ENCODE data around the gene NTNG2. TPM values are rescaled to one million over a fixed set of nuclear protein-coding genes. Genes with fewer than 3 reads are reported as not detected.
A peak's percentile ranks its signal among the peaks of the same experiment; 100 is the strongest.

NTNG2 gene
- total and polyA plus RNA-seq, 2 of the 13 experiments (the other 11 are each of a cell fraction or from before 2014, with no cell fraction given): 0.02 to 0.36 TPM

DNA sequence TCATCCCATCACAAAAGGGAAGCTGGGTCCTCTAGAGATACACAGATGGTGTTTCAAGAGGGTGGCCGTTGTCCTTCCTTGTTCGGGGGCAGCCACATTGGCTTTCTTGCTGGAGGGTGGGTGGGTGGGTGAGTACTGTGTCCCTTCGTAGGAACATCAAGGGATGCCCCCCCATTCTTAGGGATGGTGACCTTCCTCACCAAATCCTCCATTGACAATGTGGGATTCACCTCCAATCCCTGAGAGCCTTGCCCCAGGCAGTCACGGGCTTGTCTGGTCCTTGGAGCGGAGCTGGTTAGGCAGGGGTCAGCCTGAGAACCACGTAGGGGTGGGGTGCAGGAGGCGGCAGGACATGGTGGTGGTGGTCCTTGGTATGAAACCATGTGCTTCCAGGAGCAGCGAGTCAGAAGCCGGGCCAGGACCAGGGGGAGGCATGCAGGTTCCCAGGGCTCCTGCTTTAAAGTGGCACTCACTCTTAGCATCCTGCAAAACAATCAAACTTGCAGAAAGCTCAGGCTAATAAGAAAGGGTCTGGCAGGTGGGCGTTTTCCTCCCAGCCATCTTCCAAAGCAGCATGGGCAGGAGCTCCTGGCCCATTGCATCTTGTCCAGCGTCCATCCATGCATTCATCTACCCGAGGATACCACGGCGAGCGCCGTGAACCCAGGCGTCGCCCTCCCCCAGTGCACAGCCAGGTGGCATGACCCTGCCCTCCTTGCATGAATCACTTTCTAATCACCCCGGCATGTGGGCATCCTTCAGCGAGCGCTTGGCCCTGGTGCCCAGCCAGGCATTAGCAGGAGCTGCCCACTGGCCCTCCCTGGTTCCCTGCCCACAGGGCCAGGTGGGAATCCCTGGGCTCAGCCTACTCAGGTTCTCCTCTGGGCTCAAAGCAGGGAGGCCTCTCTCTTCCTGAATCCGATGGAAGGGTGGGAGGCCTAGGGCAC is 76.4 kb downstream of the NTNG2 start (continued):
- TF ChIP-seq, protein P1, sequence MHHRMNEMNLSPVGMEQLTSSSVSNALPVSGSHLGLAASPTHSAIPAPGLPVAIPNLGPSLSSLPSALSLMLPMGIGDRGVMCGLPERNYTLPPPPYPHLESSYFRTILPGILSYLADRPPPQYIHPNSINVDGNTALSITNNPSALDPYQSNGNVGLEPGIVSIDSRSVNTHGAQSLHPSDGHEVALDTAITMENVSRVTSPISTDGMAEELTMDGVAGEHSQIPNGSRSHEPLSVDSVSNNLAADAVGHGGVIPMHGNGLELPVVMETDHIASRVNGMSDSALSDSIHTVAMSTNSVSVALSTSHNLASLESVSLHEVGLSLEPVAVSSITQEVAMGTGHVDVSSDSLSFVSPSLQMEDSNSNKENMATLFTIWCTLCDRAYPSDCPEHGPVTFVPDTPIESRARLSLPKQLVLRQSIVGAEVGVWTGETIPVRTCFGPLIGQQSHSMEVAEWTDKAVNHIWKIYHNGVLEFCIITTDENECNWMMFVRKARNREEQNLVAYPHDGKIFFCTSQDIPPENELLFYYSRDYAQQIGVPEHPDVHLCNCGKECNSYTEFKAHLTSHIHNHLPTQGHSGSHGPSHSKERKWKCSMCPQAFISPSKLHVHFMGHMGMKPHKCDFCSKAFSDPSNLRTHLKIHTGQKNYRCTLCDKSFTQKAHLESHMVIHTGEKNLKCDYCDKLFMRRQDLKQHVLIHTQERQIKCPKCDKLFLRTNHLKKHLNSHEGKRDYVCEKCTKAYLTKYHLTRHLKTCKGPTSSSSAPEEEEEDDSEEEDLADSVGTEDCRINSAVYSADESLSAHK (CRISPR knock-in tag; IDR thresholded peaks at IDR 0.05; ENCODE audit: borderline replicate concordance): no peak
- no peak for TF ChIP-seq ZNF496 (CRISPR knock-in tag; IDR thresholded peaks at IDR 0.05; ENCODE audit: insufficient replicate concordance)
- no peak for TF ChIP-seq ZNF547 (CRISPR knock-in tag; IDR thresholded peaks at IDR 0.05)

DNA sequence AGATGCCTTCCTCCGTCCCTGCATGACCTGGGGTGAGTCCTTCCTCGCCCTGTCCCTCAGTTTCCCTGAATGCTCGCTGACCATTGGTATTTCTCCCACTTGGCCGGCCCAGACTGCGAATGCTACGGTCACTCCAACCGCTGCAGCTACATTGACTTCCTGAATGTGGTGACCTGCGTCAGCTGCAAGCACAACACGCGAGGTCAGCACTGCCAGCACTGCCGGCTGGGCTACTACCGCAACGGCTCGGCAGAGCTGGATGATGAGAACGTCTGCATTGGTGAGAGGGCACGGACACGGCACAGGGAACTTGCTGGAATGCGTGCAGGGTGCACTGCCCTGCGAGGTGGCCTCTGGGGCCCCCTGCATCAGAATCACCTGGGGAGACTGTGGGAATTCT is 77.1 kb downstream of the NTNG2 start:
- Histone ChIP-seq H3K79me2 (ENCODE audit: insufficient read depth, low read length) (no peaks in the 10 kb centered on the region), H4K20me1 (ENCODE audit: insufficient read depth, low read length) (peaks cover 11% of the 10 kb centered on the region; the same call in 1 of the 2 replicates), H2AFZ (ENCODE audit: low read length) (no peak overlapping the region), H3K4me1 (ENCODE audit: insufficient read depth, low read length) (peaks cover 16% of the 10 kb centered on the region), H3K9me3 (ENCODE audit: low read length) (no peaks in the 10 kb centered on the region), H3K36me3 (replicated peaks in 1 of 2; ENCODE audit: control insufficient read depth in 1 of 2, insufficient read depth in 2 of 2, low read length in 2 of 2) (no peaks in the 10 kb centered on the region), H3K27ac (ENCODE audit: extremely low read length, insufficient read depth, low read length) (no peak overlapping the region), H3K4me2 (ENCODE audit: low read depth, low read length) (no peak overlapping the region), H3K4me3 (replicated peaks in 1 of 3; ENCODE audit: insufficient read depth in 1 of 3, low read depth in 2 of 3, low read length in 3 of 3) (no peak overlapping the region), H3K9ac (ENCODE audit: insufficient read depth, low read depth, low read length) (no peak overlapping the region), H3K27me3 (ENCODE audit: control insufficient read depth in 1 of 2, insufficient read depth in 2 of 2, low read length in 2 of 2) (peaks cover 14 to 66% of the 10 kb centered on the region in 2 experiments; a peak in 4 of 5 replicates)
- no peak for DNase-seq (ENCODE audit: low spot score)
- 9% methylated on average over 7 of the region's 19 CpGs for WGBS (ENCODE audit: low lambda C conversion rate)
- ChIA-PET POLR2A (no interaction called here), CTCF (ENCODE audit: low intra/inter-chr PET ratio, low total read pairs) (no interaction called here)
- no peak for FAIRE-seq
- BruUV-seq (replicated peaks): no TSS peak
- in situ Hi-C loops (cut with HindIII; ENCODE audit: extremely low pct_ligation_motif_present, low pct_unique_long_range_greater_than_20kb) (loop anchor here (25.0 kb wide), 1 partner anchor 652 kb away; no protein-coding TSS in a partner anchor), intact Hi-C loops (cut with micrococcal nuclease; ENCODE audit: unreplicated experiment) (loop anchor here (5.0 kb wide), 2 partner anchors 72 to 168 kb away; partner anchors contain the start of gene TTF1)
- TF ChIP-seq, protein P2, sequence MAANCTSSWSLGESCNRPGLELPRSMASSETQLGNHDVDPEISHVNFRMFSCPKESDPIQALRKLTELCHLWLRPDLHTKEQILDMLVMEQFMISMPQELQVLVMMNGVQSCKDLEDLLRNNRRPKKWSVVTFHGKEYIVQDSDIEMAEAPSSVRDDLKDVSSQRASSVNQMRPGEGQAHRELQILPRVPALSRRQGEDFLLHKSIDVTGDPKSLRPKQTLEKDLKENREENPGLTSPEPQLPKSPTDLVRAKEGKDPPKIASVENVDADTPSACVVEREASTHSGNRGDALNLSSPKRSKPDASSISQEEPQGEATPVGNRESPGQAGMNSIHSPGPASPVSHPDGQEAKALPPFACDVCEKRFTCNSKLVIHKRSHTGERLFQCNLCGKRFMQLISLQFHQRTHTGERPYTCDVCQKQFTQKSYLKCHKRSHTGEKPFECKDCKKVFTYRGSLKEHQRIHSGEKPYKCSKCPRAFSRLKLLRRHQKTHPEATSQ (CRISPR knock-in tag; IDR thresholded peaks at IDR 0.05; ENCODE audit: borderline replicate concordance): no peak
- TF ChIP-seq TFAP4 (IDR thresholded peaks at IDR 0.05; ENCODE audit: borderline replicate concordance, low read depth): peak; percentile 26; the same call in 1 of the 2 replicates
- 0 out of 2 replicates have a peak, but pooled peaks have one; percentile 14 for TF ChIP-seq ELF1 (CRISPR knock-in tag; IDR thresholded peaks at IDR 0.05)
- no peak for ATAC-seq

Data from HepG2 (cell line).